GDM1 (cell line): ENCODE measurements around the gene SMS.

ENCODE experiments used
- DNase-seq: peaks from one replicate; lab custom pipeline; 2025; lab: John Stamatoyannopoulos, UW

SMS gene

GRCh38 chrX:21940356-21940829 lies at the start of gene SMS:
Gene SMS, plus strand, starts transcription at chrX:21940709. Its CDS starts 116 bp downstream, at chrX:21940825.
- peak; percentile 51 for DNase-seq

- no peak for DNase-seq
These were observed 35.2 kb upstream of the SMS start for GRCh38 chrX:21905313-21905712.

GRCh38 chrX:21905953-21906352 lies 34.6 kb upstream of the SMS start:
- DNase-seq = no peak

- DNase-seq = no peak
These were observed 33.2 kb upstream of the SMS start for GRCh38 chrX:21907260-21907659.

- DNase-seq = no peak
These were observed 29.0 kb upstream of the SMS start for GRCh38 chrX:21911481-21911880.

- no peak for DNase-seq
These were observed 28.3 kb upstream of the SMS start for GRCh38 chrX:21912220-21912619.

GRCh38 chrX:21912989-21913388 lies 27.5 kb upstream of the SMS start:
- no peak for DNase-seq

GRCh38 chrX:21926116-21926515 lies 14.4 kb upstream of the SMS start:
- no peak for DNase-seq

GRCh38 chrX:21926527-21927278 lies 13.8 kb upstream of the SMS start:
- no peak for DNase-seq

GRCh38 chrX:21929209-21929608 lies 11.3 kb upstream of the SMS start:
- DNase-seq = no peak

- DNase-seq = no peak
These were observed 9.5 kb upstream of the SMS start for GRCh38 chrX:21930986-21931385.

- no peak for DNase-seq
These were observed 8.1 kb upstream of the SMS start for GRCh38 chrX:21932292-21933002.

- DNase-seq = no peak
These were observed 7.4 kb upstream of the SMS start for GRCh38 chrX:21933077-21933476.

- DNase-seq = no peak
These were observed 6.1 kb upstream of the SMS start for GRCh38 chrX:21934414-21934813.

GRCh38 chrX:21939906-21940305 lies 603 bp upstream of the SMS start:
- no peak for DNase-seq

GRCh38 chrX:21943460-21944135 lies 3.1 kb downstream of the SMS start:
- no peak for DNase-seq

GRCh38 chrX:21944136-21944615 lies 3.7 kb downstream of the SMS start:
- no peak for DNase-seq

- DNase-seq = no peak
These were observed 6.6 kb downstream of the SMS start for GRCh38 chrX:21946925-21947641.

GRCh38 chrX:21947671-21948070 lies 7.2 kb downstream of the SMS start:
- no peak for DNase-seq

GRCh38 chrX:21948897-21949578 lies 8.5 kb downstream of the SMS start:
- no peak for DNase-seq

GRCh38 chrX:21949689-21950088 lies 9.2 kb downstream of the SMS start:
- DNase-seq = no peak
